ENCODE results near the gene SPSB1.

The SPSB1 gene

GRCh38 chr1:9294405-9294773, 1.7 kb downstream of the SPSB1 start:
- ATAC-seq (ENCODE audit: low read depth) (peak; percentile 64), DNase-seq (ENCODE audit: low spot score) (no peak)
- Histone ChIP-seq H3K27ac (ENCODE audit: poor library complexity, severe bottlenecking) (peak overlapping the region; percentile 67), H3K9me3 (ENCODE audit: severe bottlenecking) (no peaks in the 10 kb centered on the region), H3K36me3 (ENCODE audit: low read depth) (no peaks in the 10 kb centered on the region), H3K4me1 (ENCODE audit: insufficient read depth, poor library complexity, severe bottlenecking) (peaks cover 19% of the 10 kb centered on the region), H3K4me3 (ENCODE audit: severe bottlenecking) (peak overlapping the region; percentile 91), H3K27me3 (ENCODE audit: insufficient read depth, poor library complexity, severe bottlenecking) (no peaks in the 10 kb centered on the region)
- peak; percentile 10 for TF ChIP-seq CTCF (IDR thresholded peaks at IDR 0.05; ENCODE audit: poor library complexity, severe bottlenecking)

GRCh38 chr1:9294910-9295636, 2.4 kb downstream of the SPSB1 start:
- Histone ChIP-seq H3K27ac (ENCODE audit: poor library complexity, severe bottlenecking) (peak overlapping the region; percentile 67), H3K27me3 (ENCODE audit: insufficient read depth, poor library complexity, severe bottlenecking) (no peaks in the 10 kb centered on the region), H3K9me3 (ENCODE audit: severe bottlenecking) (no peaks in the 10 kb centered on the region), H3K36me3 (ENCODE audit: low read depth) (no peaks in the 10 kb centered on the region), H3K4me1 (ENCODE audit: insufficient read depth, poor library complexity, severe bottlenecking) (peaks cover 21% of the 10 kb centered on the region), H3K4me3 (ENCODE audit: severe bottlenecking) (no peak overlapping the region)
- DNase-seq (ENCODE audit: low spot score), result no peak
- TF ChIP-seq CTCF (IDR thresholded peaks at IDR 0.05; ENCODE audit: poor library complexity, severe bottlenecking), result no peak
- no peak for ATAC-seq (ENCODE audit: low read depth)

- Histone ChIP-seq H3K4me3 (ENCODE audit: severe bottlenecking) (no peak overlapping the region), H3K27ac (ENCODE audit: poor library complexity, severe bottlenecking) (no peak overlapping the region), H3K36me3 (ENCODE audit: low read depth) (no peaks in the 10 kb centered on the region), H3K9me3 (ENCODE audit: severe bottlenecking) (no peaks in the 10 kb centered on the region), H3K4me1 (ENCODE audit: insufficient read depth, poor library complexity, severe bottlenecking) (peaks cover 23% of the 10 kb centered on the region), H3K27me3 (ENCODE audit: insufficient read depth, poor library complexity, severe bottlenecking) (no peaks in the 10 kb centered on the region)
- DNase-seq (ENCODE audit: low spot score) (no peak), ATAC-seq (ENCODE audit: low read depth) (no peak)
- no peak for TF ChIP-seq CTCF (IDR thresholded peaks at IDR 0.05; ENCODE audit: poor library complexity, severe bottlenecking)
These were observed 3.2 kb downstream of the SPSB1 start for GRCh38 chr1:9295884-9296283.

GRCh38 chr1:9296850-9297249, 4.2 kb downstream of the SPSB1 start:
- H3K36me3 ChIP-seq (ENCODE audit: low read depth), result no peaks in the 10 kb centered on the region
- ATAC-seq (ENCODE audit: low read depth), result no peak
- no peak overlapping the region for H3K27ac ChIP-seq (ENCODE audit: poor library complexity, severe bottlenecking)
- no peaks in the 10 kb centered on the region for H3K27me3 ChIP-seq (ENCODE audit: insufficient read depth, poor library complexity, severe bottlenecking)
- H3K4me3 ChIP-seq (ENCODE audit: severe bottlenecking), result no peak overlapping the region
- no peaks in the 10 kb centered on the region for H3K9me3 ChIP-seq (ENCODE audit: severe bottlenecking)
- H3K4me1 ChIP-seq (ENCODE audit: insufficient read depth, poor library complexity, severe bottlenecking), result peaks cover 23% of the 10 kb centered on the region
- no peak for TF ChIP-seq CTCF (IDR thresholded peaks at IDR 0.05; ENCODE audit: poor library complexity, severe bottlenecking)
- no peak for DNase-seq (ENCODE audit: low spot score)

- no peaks in the 10 kb centered on the region for H3K27me3 ChIP-seq (ENCODE audit: insufficient read depth, poor library complexity, severe bottlenecking)
- no peak for TF ChIP-seq CTCF (IDR thresholded peaks at IDR 0.05; ENCODE audit: poor library complexity, severe bottlenecking)
- ATAC-seq (ENCODE audit: low read depth) (no peak), DNase-seq (ENCODE audit: low spot score) (no peak)
- no peak overlapping the region for H3K27ac ChIP-seq (ENCODE audit: poor library complexity, severe bottlenecking)
- peaks cover 30% of the 10 kb centered on the region for H3K4me1 ChIP-seq (ENCODE audit: insufficient read depth, poor library complexity, severe bottlenecking)
- no peaks in the 10 kb centered on the region for H3K9me3 ChIP-seq (ENCODE audit: severe bottlenecking)
- H3K4me3 ChIP-seq (ENCODE audit: severe bottlenecking), result no peak overlapping the region
- no peaks in the 10 kb centered on the region for H3K36me3 ChIP-seq (ENCODE audit: low read depth)
These were observed 5.1 kb downstream of the SPSB1 start for GRCh38 chr1:9297831-9298230.
